SU-DHL-6 (cell line): ENCODE data around the gene IMPG1.

Experiments
- H2AFZ ChIP-seq: fragments of 200-600 bp; sonication (generic); 2 replicates; pipeline ENCODE4 v1.6.1; 2014; ENCODE audit warnings: low read depth, mild to moderate bottlenecking, moderate library complexity, mixed read lengths, antibody characterized with exemption, low read length; ENCODE audit not compliant: severe bottlenecking
- H3F3A ChIP-seq: fragments of 200-600 bp; shearing (Covaris generic); 2 replicates; pipeline ENCODE4 v1.6.0; 2016; ENCODE audit warnings: antibody characterized with exemption, mild to moderate bottlenecking; ENCODE audit not compliant: insufficient read depth
- H3K27ac ChIP-seq: fragments of 200-600 bp; sonication (generic); 2 replicates; pipeline ENCODE4 v1.5.1; 2016; ENCODE audit warnings: low read depth, mild to moderate bottlenecking, low read length, moderate library complexity, mixed read lengths
- H3K27me3 ChIP-seq: fragments of 200-600 bp; sonication (generic), shearing (Covaris generic); 2 replicates; pipeline ENCODE4 v1.6.0; 2014; ENCODE audit warnings: mild to moderate bottlenecking, low read length
- H3K36me3 ChIP-seq: fragments of 200-600 bp; sonication (generic); 2 replicates; pipeline ENCODE4 v1.6.1; 2014; ENCODE audit warnings: mild to moderate bottlenecking, low read length, mixed read lengths
- H3K4me2 ChIP-seq: fragments of 300-600, 200-600 bp; shearing (Covaris generic), sonication (generic); 2 replicates; pipeline ENCODE4 v1.6.0; 2014; ENCODE audit warnings: low read length, low read depth, mild to moderate bottlenecking; ENCODE audit not compliant: poor library complexity, severe bottlenecking
- H3K4me3 ChIP-seq: fragments of 200-600 bp; sonication (generic); 2 replicates; pipeline ENCODE4 v1.5.1; 2014; ENCODE audit warnings: antibody characterized with exemption, low read length, mild to moderate bottlenecking, mixed read lengths; ENCODE audit not compliant: insufficient read depth, poor library complexity, severe bottlenecking
- H3K79me2 ChIP-seq: fragments of 200-600 bp; sonication (generic); 2 replicates; pipeline ENCODE4 v1.6.1; 2014; ENCODE audit warnings: mild to moderate bottlenecking, low read length, moderate library complexity; ENCODE audit not compliant: insufficient read depth
- H3K9ac ChIP-seq: fragments of 200-600 bp; sonication (generic); 2 replicates; pipeline ENCODE4 v1.7.0; 2014; ENCODE audit warnings: mild to moderate bottlenecking, low read length
- H3K9me2 ChIP-seq: fragments of 200-600 bp; sonication (generic); replicated peaks from 2 replicates; pipeline ENCODE4 v1.6.1; 2014; ENCODE audit warnings: low read length; ENCODE audit not compliant: insufficient read depth
- H3K9me3 ChIP-seq: fragments of 200-600 bp; sonication (generic); 2 replicates; pipeline ENCODE4 v1.6.1; 2014; ENCODE audit warnings: low read length, mixed read lengths; ENCODE audit not compliant: insufficient read depth
- H4K20me1 ChIP-seq: fragments of 200-600 bp; sonication (generic); 2 replicates; pipeline ENCODE4 v1.6.1; 2014; ENCODE audit warnings: low read depth, mild to moderate bottlenecking, antibody characterized with exemption, low read length, moderate library complexity, mixed read lengths
- EZH2phosphoT487 ChIP-seq: fragments of 200-600 bp; sonication (generic), shearing (Covaris generic); conservative IDR thresholded peaks from 2 replicates; pipeline ENCODE4 v1.6.1; 2018; ENCODE audit warnings: mild to moderate bottlenecking, antibody characterized with exemption, low read length, moderate library complexity, mixed read lengths
- TF ChIP-seq, protein P1 (sequence below): fragments of 200-600 bp; sonication (generic); IDR thresholded peaks from one replicate; pipeline ENCODE4 v1.5.1; 2017; ENCODE audit warnings: antibody characterized with exemption, mild to moderate bottlenecking, low read length, moderate library complexity; ENCODE audit not compliant: insufficient read depth, poor library complexity, severe bottlenecking

IMPG1 gene

DNA sequence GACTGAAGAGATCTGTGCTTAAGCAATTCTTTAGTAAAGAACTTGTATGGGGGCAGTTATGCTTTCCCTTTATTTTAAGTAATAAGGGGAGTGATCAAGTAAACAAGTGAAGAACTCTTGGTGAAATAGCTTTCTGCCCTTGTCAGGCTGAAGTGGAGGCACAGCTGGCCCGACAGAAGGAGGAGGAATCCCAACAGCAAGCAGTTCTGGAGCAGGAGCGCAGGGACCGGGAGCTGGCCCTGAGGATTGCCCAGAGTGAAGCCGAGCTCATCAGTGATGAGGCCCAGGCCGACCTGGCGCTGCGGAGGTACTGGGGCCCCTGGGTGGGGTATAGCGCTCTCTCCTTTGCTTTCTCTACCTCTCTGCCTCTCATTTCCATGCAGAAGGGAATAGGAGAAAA lies 180.1 kb downstream of the IMPG1 start:
- Histone ChIP-seq H3K27ac (no peak overlapping the region), H3K9ac (no peak overlapping the region), H2AFZ (no peak overlapping the region), H3K79me2 (no peaks in the 10 kb centered on the region), H3K36me3 (no peaks in the 10 kb centered on the region), H3F3A (no peaks in the 10 kb centered on the region), H4K20me1 (no peaks in the 10 kb centered on the region), H3K9me3 (no peaks in the 10 kb centered on the region), H3K4me3 (no peak overlapping the region), H3K27me3 (no peaks in the 10 kb centered on the region), H3K9me2 (no peaks in the 10 kb centered on the region), H3K4me2 (no peak overlapping the region)
- no peak for TF ChIP-seq EZH2phosphoT487
- TF ChIP-seq, protein P1, sequence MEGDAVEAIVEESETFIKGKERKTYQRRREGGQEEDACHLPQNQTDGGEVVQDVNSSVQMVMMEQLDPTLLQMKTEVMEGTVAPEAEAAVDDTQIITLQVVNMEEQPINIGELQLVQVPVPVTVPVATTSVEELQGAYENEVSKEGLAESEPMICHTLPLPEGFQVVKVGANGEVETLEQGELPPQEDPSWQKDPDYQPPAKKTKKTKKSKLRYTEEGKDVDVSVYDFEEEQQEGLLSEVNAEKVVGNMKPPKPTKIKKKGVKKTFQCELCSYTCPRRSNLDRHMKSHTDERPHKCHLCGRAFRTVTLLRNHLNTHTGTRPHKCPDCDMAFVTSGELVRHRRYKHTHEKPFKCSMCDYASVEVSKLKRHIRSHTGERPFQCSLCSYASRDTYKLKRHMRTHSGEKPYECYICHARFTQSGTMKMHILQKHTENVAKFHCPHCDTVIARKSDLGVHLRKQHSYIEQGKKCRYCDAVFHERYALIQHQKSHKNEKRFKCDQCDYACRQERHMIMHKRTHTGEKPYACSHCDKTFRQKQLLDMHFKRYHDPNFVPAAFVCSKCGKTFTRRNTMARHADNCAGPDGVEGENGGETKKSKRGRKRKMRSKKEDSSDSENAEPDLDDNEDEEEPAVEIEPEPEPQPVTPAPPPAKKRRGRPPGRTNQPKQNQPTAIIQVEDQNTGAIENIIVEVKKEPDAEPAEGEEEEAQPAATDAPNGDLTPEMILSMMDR, result no peak

DNA sequence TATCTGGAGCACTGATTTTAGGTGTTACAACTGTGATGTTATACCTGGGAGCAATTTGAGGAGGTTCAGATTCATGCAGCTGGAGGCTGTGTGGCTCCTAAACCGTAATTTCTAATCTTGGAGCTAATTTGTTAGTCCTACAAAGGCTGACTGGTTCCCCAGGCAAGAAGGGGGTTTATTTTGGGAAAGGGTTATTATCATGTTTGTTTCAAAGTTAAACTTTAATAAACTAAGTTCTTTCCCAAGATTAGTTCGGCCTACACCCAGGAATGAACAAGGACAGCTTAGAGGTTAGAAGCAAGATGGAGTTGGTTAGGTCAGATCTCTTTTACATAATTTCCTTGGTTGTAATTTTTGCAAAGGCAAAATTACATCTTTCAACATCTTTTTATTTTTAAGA lies 187.6 kb downstream of the IMPG1 start:
- Histone ChIP-seq H3K4me3 (no peak overlapping the region), H3K36me3 (no peaks in the 10 kb centered on the region), H3K4me2 (no peak overlapping the region), H3K9me3 (no peaks in the 10 kb centered on the region), H3K9ac (no peak overlapping the region), H3F3A (no peaks in the 10 kb centered on the region), H3K27me3 (no peaks in the 10 kb centered on the region), H2AFZ (no peak overlapping the region), H3K79me2 (no peaks in the 10 kb centered on the region), H3K27ac (no peak overlapping the region), H3K9me2 (no peaks in the 10 kb centered on the region), H4K20me1 (no peaks in the 10 kb centered on the region)
- TF ChIP-seq, protein P1, result no peak
- TF ChIP-seq EZH2phosphoT487, result no peak

- no peaks in the 10 kb centered on the region for H3F3A ChIP-seq
- TF ChIP-seq, protein P1, result no peak
- TF ChIP-seq EZH2phosphoT487, result no peak
- no peaks in the 10 kb centered on the region for H3K9me2 ChIP-seq
These were observed 189.7 kb downstream of the IMPG1 start for GRCh38 chr6:75882734-75883133.

More at GRCh38 chr6:75882734-75883133, 189.7 kb downstream of the IMPG1 start:
- Histone ChIP-seq H3K4me2 (no peak overlapping the region), H4K20me1 (no peaks in the 10 kb centered on the region), H3K9me3 (no peaks in the 10 kb centered on the region), H2AFZ (no peak overlapping the region), H3K9ac (no peak overlapping the region), H3K4me3 (no peak overlapping the region), H3K79me2 (no peaks in the 10 kb centered on the region), H3K36me3 (no peaks in the 10 kb centered on the region), H3K27ac (no peak overlapping the region), H3K27me3 (no peaks in the 10 kb centered on the region)
